Bone marrow (tissue), 2 donors: Measurements from ENCODE around the gene SMC2.

Experiments used
- DNase-seq, 2 donors: peaks; one replicate each; lab custom pipeline; 2025; lab: John Stamatoyannopoulos, UW

Gene SMC2

GRCh38 chr9:104107799-104108198, 13.7 kb downstream of the SMC2 start:
- DNase-seq: no peak

- DNase-seq: no peak
Observed at GRCh38 chr9:104108315-104108714, 14.2 kb downstream of the SMC2 start.

- no peak for DNase-seq
Observed at GRCh38 chr9:104110509-104110908, 16.4 kb downstream of the SMC2 start.

GRCh38 chr9:104118916-104119315, 24.8 kb downstream of the SMC2 start:
- no peak for DNase-seq

- no peak for DNase-seq
Observed at GRCh38 chr9:104121022-104121421, 26.9 kb downstream of the SMC2 start.

- no peak for DNase-seq
Observed at GRCh38 chr9:104138243-104138868, 44.2 kb downstream of the SMC2 start.

- no peak for DNase-seq
Observed at GRCh38 chr9:104142799-104143549, 48.9 kb downstream of the SMC2 start.

GRCh38 chr9:104143550-104143910, 49.4 kb downstream of the SMC2 start:
- no peak for DNase-seq

GRCh38 chr9:104144336-104144735, 50.2 kb downstream of the SMC2 start:
- DNase-seq: no peak

- no peak for DNase-seq
Observed at GRCh38 chr9:104173067-104173466, 79.0 kb downstream of the SMC2 start.

- DNase-seq: peak in 1 of 2 donors; percentile 1
Observed at GRCh38 chr9:104177003-104177611, 83.0 kb downstream of the SMC2 start.

GRCh38 chr9:104177676-104178075, 83.6 kb downstream of the SMC2 start:
- DNase-seq: no peak
